GM12878 (cell line): ENCODE measurements around the gene SMARCE1. TPM values are rescaled to one million over a fixed set of nuclear protein-coding genes. Genes with fewer than 3 reads are reported as not detected.

ENCODE experiments used
- ATAC-seq: fragments of 200-7000 bp; cut with Tn5 transposase; 3 replicates; pipeline ENCODE4 v1.9.1; 2020; ENCODE audit warnings: mild to moderate bottlenecking, moderate library complexity
- BruUV-seq: library from RNA; stranded (reverse); fragments of 400-500 nt; replicated peaks from 2 replicates; lab custom pipeline; 2021; lab: Mats Ljungman, UMichigan
- CTCF ChIA-PET: fragments of 300-600 bp; sonication (Branson Sonifier 250); formaldehyde crosslinking; extraction: SDS; loops from one replicate; lab custom pipeline; 2021; ENCODE audit warnings: inconsistent platforms; lab: Yijun Ruan, JAX
- POLR2A ChIA-PET: fragments of 350-600 bp; formaldehyde crosslinking; extraction: SDS; loops from one replicate; lab custom pipeline; 2021; ENCODE audit warnings: inconsistent platforms; lab: Charles Lee
- RAD21 ChIA-PET: fragments of 300-600 bp; sonication (Branson Sonifier 250); formaldehyde crosslinking; loops from one replicate; lab custom pipeline; 2023; ENCODE audit warnings: antibody characterized with exemption; ENCODE audit not compliant: unreplicated experiment; lab: Charles Lee
- SMC1A ChIA-PET: fragments of 300-600 bp; sonication (Branson Sonifier 250); formaldehyde crosslinking; loops from one replicate; lab custom pipeline; 2023; ENCODE audit not compliant: unreplicated experiment, uncharacterized antibody; lab: Charles Lee
- DNase-seq: peaks from one replicate; pipeline ENCODE4 v3.0.0-alpha.2; 2011; ENCODE audit warnings: low read depth, low spot score
- FAIRE-seq: peaks from 3 replicates; lab custom pipeline; 2011; peaks lifted over from hg19 to GRCh38; lab: Jason Lieb, UNC
- H2AFZ ChIP-seq: 2 replicates; pipeline ENCODE4 v1.6.0; 2011; ENCODE audit warnings: low read depth, low read length, control low read depth; ENCODE audit not compliant: control insufficient read depth
- H3K27ac ChIP-seq: 2 replicates; pipeline ENCODE4 v1.5.1; 2011; ENCODE audit warnings: control low read depth; ENCODE audit not compliant: control insufficient read depth, insufficient read depth
- H3K27me3 ChIP-seq, 2 experiments: replicated peaks in 1 of 2; 2 replicates each; pipeline versions ENCODE4 v1.6.0 to v1.6.1; 2011; ENCODE audit warnings: low read length in 1 of 2; ENCODE audit not compliant: control insufficient read depth in 2 of 2, insufficient read depth in 2 of 2
- H3K36me3 ChIP-seq, 2 experiments: 2 replicates each; pipeline ENCODE4 v1.5.1; 2011; ENCODE audit warnings: low read length in 1 of 2; ENCODE audit not compliant: control insufficient read depth in 2 of 2, insufficient read depth in 2 of 2
- H3K4me1 ChIP-seq: 2 replicates; pipeline ENCODE4 v1.6.1; 2011; ENCODE audit warnings: mild to moderate bottlenecking, low read length, moderate library complexity, mixed read lengths; ENCODE audit not compliant: control insufficient read depth, insufficient read depth
- H3K4me2 ChIP-seq: 2 replicates; pipeline ENCODE4 v1.6.0; 2011; ENCODE audit warnings: control low read depth; ENCODE audit not compliant: control insufficient read depth, insufficient read depth
- H3K4me3 ChIP-seq: fragments of 200-600 bp; sonication (generic); 2 replicates; pipeline ENCODE4 v1.5.1; 2016
- H3K79me2 ChIP-seq: 2 replicates; pipeline ENCODE4 v1.6.0; 2011; ENCODE audit warnings: low read length; ENCODE audit not compliant: control insufficient read depth, insufficient read depth
- H3K9ac ChIP-seq: 2 replicates; pipeline ENCODE4 v1.8.0; 2011; ENCODE audit warnings: low read length, control low read depth, mixed read lengths; ENCODE audit not compliant: control insufficient read depth, insufficient read depth
- H3K9me3 ChIP-seq: replicated peaks from 3 replicates; pipeline ENCODE4 v1.5.1; 2011; ENCODE audit warnings: mild to moderate bottlenecking, low read length; ENCODE audit not compliant: control insufficient read depth, insufficient read depth
- H4K20me1 ChIP-seq: 2 replicates; pipeline ENCODE4 v1.6.0; 2011; ENCODE audit not compliant: control insufficient read depth, insufficient read depth
- BMI1 ChIP-seq: fragments of 450-650 bp; IDR thresholded peaks from 2 replicates; pipeline ENCODE4 v1.6.1; 2016; ENCODE audit warnings: mild to moderate bottlenecking, moderate library complexity, borderline replicate concordance
- CREM ChIP-seq: IDR thresholded peaks from 2 replicates; pipeline ENCODE4 v1.6.1; 2014; ENCODE audit warnings: antibody characterized with exemption, low read depth
- HCFC1 ChIP-seq: fragments of 150-350 bp; IDR thresholded peaks from 2 replicates; pipeline ENCODE4 v1.6.1; 2014; ENCODE audit warnings: low read length
- IKZF1 ChIP-seq: fragments of 450-650 bp; conservative IDR thresholded peaks from 2 replicates; pipeline ENCODE4 v1.6.1; 2017; ENCODE audit warnings: antibody characterized with exemption, mild to moderate bottlenecking
- IRF4 ChIP-seq: IDR thresholded peaks from 2 replicates; pipeline ENCODE4 v1.6.1; 2011; ENCODE audit warnings: low read depth, low read length
- MLLT1 ChIP-seq: fragments of 450-650 bp; IDR thresholded peaks from 2 replicates; pipeline ENCODE4 v1.6.1; 2016; ENCODE audit warnings: mild to moderate bottlenecking
- NR2C1 ChIP-seq: fragments of 450-650 bp; IDR thresholded peaks from 2 replicates; pipeline ENCODE4 v1.6.1; 2017; ENCODE audit warnings: antibody characterized with exemption, mild to moderate bottlenecking, moderate library complexity
- PAX8 ChIP-seq: fragments of 450-650 bp; IDR thresholded peaks from 2 replicates; pipeline ENCODE4 v1.6.1; 2017; ENCODE audit warnings: mild to moderate bottlenecking, moderate library complexity
- RB1 ChIP-seq: fragments of 450-650 bp; formaldehyde crosslinking; IDR thresholded peaks from 2 replicates; pipeline ENCODE4 v1.6.1; 2017; ENCODE audit warnings: mild to moderate bottlenecking, borderline replicate concordance
- ZNF217 ChIP-seq: fragments of 450-650 bp; IDR thresholded peaks from 2 replicates; pipeline ENCODE4 v1.6.1; 2017; ENCODE audit warnings: antibody characterized with exemption, mild to moderate bottlenecking
- WGBS: methylation state at CpG from one replicate; pipeline ENCODE4 v1.1.6; 2016; ENCODE audit warnings: low lambda C conversion rate; ENCODE audit not compliant: insufficient replicate concordance, insufficient coverage; ENCODE audit errors: missing lambda C conversion rate; 5-methylcytosine and 5-hydroxymethylcytosine counted together
- in situ Hi-C: fragments of 300-500 bp; cut with MboI; formaldehyde crosslinking; loops from 9 replicates; pipeline ENCODE4 v1.14.3; 2018; ENCODE audit warnings: mixed read lengths
- intact Hi-C: fragments of 100-400 bp; cut with micrococcal nuclease; formaldehyde crosslinking; loops from one replicate; pipeline ENCODE4 v1.14.2; 2022; ENCODE audit not compliant: unreplicated experiment
- polyA plus RNA-seq, 11 experiments: library from polyadenylated mRNA; depleted of rRNA in 4 of 11; unstranded in 6 of 11; stranded (reverse) in 5 of 11; fragments of >200 nt; fragmentation: Nextera tagmentation in 4 of 11; fragmentation: Illumina TruSeq in 1 of 11; extraction: Ambion mirVana in 4 of 11; extraction: Trizol in 1 of 11; gene quantifications; 1 replicate in 1 of 11; 2 replicates in 10 of 11; pipeline versions ENCODE4 v1.2.1 to v1.2.3, GENCODE V29; 2011 to 2016; ENCODE audit warnings: inconsistent platforms in 2 of 11, missing spikeins in 2 of 11, low read depth in 1 of 11
- total RNA-seq, 4 experiments: library from RNA; depleted of rRNA in 3 of 4; stranded (reverse); fragments of >200 nt in 3 of 4; fragmentation: Illumina TruSeq in 1 of 4; extraction: Trizol in 1 of 4; gene quantifications; 2 replicates each; pipeline versions ENCODE4 v1.2.1 to v1.2.3, GENCODE V29; 2013 to 2021
- TF ChIP-seq, protein P1 (sequence below): fragments of 450-650 bp; formaldehyde crosslinking; IDR thresholded peaks from 2 replicates; pipeline ENCODE4 v1.5.0; 2022; ENCODE audit warnings: mild to moderate bottlenecking, missing genetic modification characterization

SMARCE1 gene
- total and polyA plus RNA-seq, 10 of the 15 experiments (the other 5 are each of a cell fraction or from before 2014, with no cell fraction given), result 87.9 to 191 (median 132) TPM

GRCh38 chr17:40600486-40601046, 47.1 kb downstream of the SMARCE1 start:
- intact Hi-C loops, result no loop called here
- ChIA-PET POLR2A (interaction anchor here (0.6 to 4.4 kb wide), 6 partner anchors 10 to 67 kb away, joined by 3 to 81 read pairs (median 4); partner anchors contain the start of gene CCR7), CTCF (interaction anchor here (0.7 to 1.5 kb wide), 7 partner anchors 15 to 45 kb away, joined by 3 to 17 read pairs (median 4); no protein-coding TSS in a partner anchor), SMC1A (interaction anchor here (0.7 to 1.5 kb wide), 10 partner anchors 10 to 127 kb away, joined by 3 to 23 read pairs (median 6); no protein-coding TSS in a partner anchor), RAD21 (interaction anchor here (0.6 to 1.5 kb wide), 12 partner anchors 10 to 184 kb away, joined by 3 to 29 read pairs (median 4); no protein-coding TSS in a partner anchor)
- Histone ChIP-seq H4K20me1 (no peaks in the 10 kb centered on the region), H3K4me2 (no peak overlapping the region), H3K79me2 (no peaks in the 10 kb centered on the region), H3K36me3 (no peaks in the 10 kb centered on the region), H3K4me3 (no peak overlapping the region), H3K9ac (no peak overlapping the region), H2AFZ (no peak overlapping the region), H3K27me3 (no peaks in the 10 kb centered on the region), H3K27ac (no peak overlapping the region), H3K4me1 (peaks cover 73% of the 10 kb centered on the region), H3K9me3 (peaks cover 12% of the 10 kb centered on the region)
- TF ChIP-seq BMI1 (0 out of 2 replicates have a peak, but pooled peaks have one; percentile 13), CREM (no peak)
- in situ Hi-C loops, result loop anchor here (5.0 kb wide), 1 partner anchor 38 kb away; no protein-coding TSS in a partner anchor
- 86% methylated on average over 8 of the region's 8 CpGs for WGBS
- DNase-seq, result no peak
- no peak for ATAC-seq
- FAIRE-seq, result no peak
- no TSS peak for BruUV-seq

GRCh38 chr17:40599468-40599763, 48.2 kb downstream of the SMARCE1 start:
- ChIA-PET POLR2A (interaction anchor here (1.2 to 4.4 kb wide), 4 partner anchors 16 to 39 kb away, joined by 4 to 81 read pairs (median 12); partner anchors contain the start of gene CCR7), RAD21 (interaction anchor here (1.0 to 4.0 kb wide), 9 partner anchors 12 to 68 kb away, joined by 3 to 75 read pairs (median 7); partner anchors contain the start of gene CCR7), SMC1A (interaction anchor here (1.1 to 4.3 kb wide), 10 partner anchors 12 to 128 kb away, joined by 3 to 63 read pairs (median 18); partner anchors contain the start of gene CCR7), CTCF (interaction anchor here (0.6 to 2.8 kb wide), 8 partner anchors 16 to 65 kb away, joined by 3 to 43 read pairs (median 5); no protein-coding TSS in a partner anchor)
- BruUV-seq, result TSS peak; percentile 93
- H3K4me1 ChIP-seq, result peaks cover 73% of the 10 kb centered on the region
- in situ Hi-C loops, result no loop called here
- DNase-seq (no peak), ATAC-seq (no peak), FAIRE-seq (no peak)
- H3K27me3 ChIP-seq, result no peaks in the 10 kb centered on the region
- H3K36me3 ChIP-seq, result no peaks in the 10 kb centered on the region
- H4K20me1 ChIP-seq, result no peaks in the 10 kb centered on the region
- H3K4me2 ChIP-seq, result peak overlapping the region; percentile 63
- no peaks in the 10 kb centered on the region for H3K79me2 ChIP-seq
- no peak overlapping the region for H2AFZ ChIP-seq
- intact Hi-C loops, result loop anchor here (1.0 kb wide), 3 partner anchors 16 to 38 kb away; no protein-coding TSS in a partner anchor
- H3K4me3 ChIP-seq, result no peak overlapping the region
- H3K27ac ChIP-seq, result peak overlapping the region; percentile 91
- peak overlapping the region; percentile 17 for H3K9ac ChIP-seq
- 0% methylated on average over 7 of the region's 7 CpGs for WGBS
- H3K9me3 ChIP-seq, result peaks cover 10% of the 10 kb centered on the region
- TF ChIP-seq, protein P1, sequence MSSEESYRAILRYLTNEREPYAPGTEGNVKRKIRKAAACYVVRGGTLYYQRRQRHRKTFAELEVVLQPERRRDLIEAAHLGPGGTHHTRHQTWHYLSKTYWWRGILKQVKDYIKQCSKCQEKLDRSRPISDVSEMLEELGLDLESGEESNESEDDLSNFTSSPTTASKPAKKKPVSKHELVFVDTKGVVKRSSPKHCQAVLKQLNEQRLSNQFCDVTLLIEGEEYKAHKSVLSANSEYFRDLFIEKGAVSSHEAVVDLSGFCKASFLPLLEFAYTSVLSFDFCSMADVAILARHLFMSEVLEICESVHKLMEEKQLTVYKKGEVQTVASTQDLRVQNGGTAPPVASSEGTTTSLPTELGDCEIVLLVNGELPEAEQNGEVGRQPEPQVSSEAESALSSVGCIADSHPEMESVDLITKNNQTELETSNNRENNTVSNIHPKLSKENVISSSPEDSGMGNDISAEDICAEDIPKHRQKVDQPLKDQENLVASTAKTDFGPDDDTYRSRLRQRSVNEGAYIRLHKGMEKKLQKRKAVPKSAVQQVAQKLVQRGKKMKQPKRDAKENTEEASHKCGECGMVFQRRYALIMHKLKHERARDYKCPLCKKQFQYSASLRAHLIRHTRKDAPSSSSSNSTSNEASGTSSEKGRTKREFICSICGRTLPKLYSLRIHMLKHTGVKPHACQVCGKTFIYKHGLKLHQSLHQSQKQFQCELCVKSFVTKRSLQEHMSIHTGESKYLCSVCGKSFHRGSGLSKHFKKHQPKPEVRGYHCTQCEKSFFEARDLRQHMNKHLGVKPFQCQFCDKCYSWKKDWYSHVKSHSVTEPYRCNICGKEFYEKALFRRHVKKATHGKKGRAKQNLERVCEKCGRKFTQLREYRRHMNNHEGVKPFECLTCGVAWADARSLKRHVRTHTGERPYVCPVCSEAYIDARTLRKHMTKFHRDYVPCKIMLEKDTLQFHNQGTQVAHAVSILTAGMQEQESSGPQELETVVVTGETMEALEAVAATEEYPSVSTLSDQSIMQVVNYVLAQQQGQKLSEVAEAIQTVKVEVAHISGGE (CRISPR knock-in tag), result no peak
- TF ChIP-seq IKZF1, result 0 out of 2 replicates have a peak, but pooled peaks have one; percentile 14
- no peak for TF ChIP-seq RB1
- peak; percentile 11; the same call in 1 of the 2 replicates for TF ChIP-seq MLLT1
- TF ChIP-seq HCFC1, result no peak
- TF ChIP-seq PAX8, result no peak
- no peak for TF ChIP-seq ZNF217
- TF ChIP-seq NR2C1, result no peak
- TF ChIP-seq IRF4, result no peak
